ENCODE measurements around the gene PAQR6. TPM values are rescaled to one million over a fixed set of nuclear protein-coding genes. Genes with fewer than 3 reads are reported as not detected.

PAQR6 gene
- total RNA-seq, 1 experiment from 2014 or later, result 0.92 TPM

DNA sequence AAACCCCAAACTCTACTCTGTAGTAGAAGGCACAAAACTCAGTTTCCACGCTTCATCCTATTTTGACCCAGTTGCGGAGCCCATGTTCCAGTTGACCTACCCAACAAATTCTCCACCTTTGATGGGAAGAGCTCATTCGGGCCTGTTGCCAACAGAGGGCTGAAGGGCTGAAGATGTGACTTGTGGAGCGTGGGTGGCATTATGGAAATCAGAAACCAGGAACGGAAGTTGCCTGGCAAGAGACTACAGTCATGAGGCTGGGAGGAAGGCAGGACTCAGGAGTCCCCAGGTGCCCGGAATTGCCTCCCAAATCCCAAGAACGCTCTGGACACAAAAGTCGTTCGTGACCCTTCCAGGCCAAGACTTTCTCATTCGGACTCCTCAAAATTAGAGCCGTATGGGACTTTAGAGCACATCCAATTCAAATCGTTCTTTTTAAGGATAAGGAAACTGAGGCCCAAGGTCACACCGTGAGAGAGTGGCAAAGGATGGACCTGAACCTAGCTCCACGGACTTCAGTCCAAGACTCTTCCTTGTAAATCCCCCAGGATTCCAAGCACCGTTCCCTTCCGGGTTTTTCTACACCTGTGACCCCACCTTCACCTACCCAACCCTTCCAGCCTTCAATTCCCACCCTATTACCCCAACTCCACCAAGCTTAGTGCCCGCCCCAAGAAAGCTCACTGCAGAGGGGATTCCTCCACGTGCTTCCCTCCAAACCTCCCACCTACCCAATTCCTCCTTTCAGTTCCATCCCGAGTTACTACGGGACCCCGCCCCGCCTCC, 34.0 kb upstream of the PAQR6 start:
- ChIA-PET CTCF (no interaction called here), POLR2A (interaction anchor here (0.6 to 1.6 kb wide), 2 partner anchors 11 to 139 kb away, joined by 7 to 12 read pairs; no protein-coding TSS in a partner anchor)
- in situ Hi-C loops (cut with HindIII; ENCODE audit: low pct_unique_long_range_greater_than_20kb, low sequenced_read_pairs) (no loop called here), intact Hi-C loops (cut with micrococcal nuclease; ENCODE audit: unreplicated experiment) (no loop called here)
- Histone ChIP-seq H3K4me1 (ENCODE audit: control insufficient read depth, insufficient read depth, low read length) (peaks cover 14% of the 10 kb centered on the region), H3K27me3 (ENCODE audit: control insufficient read depth, insufficient read depth, low read length) (no peaks in the 10 kb centered on the region), H3K27ac (ENCODE audit: low read length) (peak overlapping the region; percentile 98), H3K4me3 (ENCODE audit: low read depth in 2 of 2, low read length in 2 of 2) (peak overlapping the region; percentile 75 to 92), H3K36me3 (ENCODE audit: control insufficient read depth, insufficient read depth, low read length) (peaks cover 20% of the 10 kb centered on the region), H3K9me3 (ENCODE audit: control insufficient read depth, insufficient read depth, low read depth, low read length) (no peaks in the 10 kb centered on the region)
- TSS peak; percentile 84 for BruUV-seq (replicated peaks)
- TF ChIP-seq, protein P1, sequence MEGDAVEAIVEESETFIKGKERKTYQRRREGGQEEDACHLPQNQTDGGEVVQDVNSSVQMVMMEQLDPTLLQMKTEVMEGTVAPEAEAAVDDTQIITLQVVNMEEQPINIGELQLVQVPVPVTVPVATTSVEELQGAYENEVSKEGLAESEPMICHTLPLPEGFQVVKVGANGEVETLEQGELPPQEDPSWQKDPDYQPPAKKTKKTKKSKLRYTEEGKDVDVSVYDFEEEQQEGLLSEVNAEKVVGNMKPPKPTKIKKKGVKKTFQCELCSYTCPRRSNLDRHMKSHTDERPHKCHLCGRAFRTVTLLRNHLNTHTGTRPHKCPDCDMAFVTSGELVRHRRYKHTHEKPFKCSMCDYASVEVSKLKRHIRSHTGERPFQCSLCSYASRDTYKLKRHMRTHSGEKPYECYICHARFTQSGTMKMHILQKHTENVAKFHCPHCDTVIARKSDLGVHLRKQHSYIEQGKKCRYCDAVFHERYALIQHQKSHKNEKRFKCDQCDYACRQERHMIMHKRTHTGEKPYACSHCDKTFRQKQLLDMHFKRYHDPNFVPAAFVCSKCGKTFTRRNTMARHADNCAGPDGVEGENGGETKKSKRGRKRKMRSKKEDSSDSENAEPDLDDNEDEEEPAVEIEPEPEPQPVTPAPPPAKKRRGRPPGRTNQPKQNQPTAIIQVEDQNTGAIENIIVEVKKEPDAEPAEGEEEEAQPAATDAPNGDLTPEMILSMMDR (IDR thresholded peaks at IDR 0.05), result no peak
- TF ChIP-seq, protein P2, sequence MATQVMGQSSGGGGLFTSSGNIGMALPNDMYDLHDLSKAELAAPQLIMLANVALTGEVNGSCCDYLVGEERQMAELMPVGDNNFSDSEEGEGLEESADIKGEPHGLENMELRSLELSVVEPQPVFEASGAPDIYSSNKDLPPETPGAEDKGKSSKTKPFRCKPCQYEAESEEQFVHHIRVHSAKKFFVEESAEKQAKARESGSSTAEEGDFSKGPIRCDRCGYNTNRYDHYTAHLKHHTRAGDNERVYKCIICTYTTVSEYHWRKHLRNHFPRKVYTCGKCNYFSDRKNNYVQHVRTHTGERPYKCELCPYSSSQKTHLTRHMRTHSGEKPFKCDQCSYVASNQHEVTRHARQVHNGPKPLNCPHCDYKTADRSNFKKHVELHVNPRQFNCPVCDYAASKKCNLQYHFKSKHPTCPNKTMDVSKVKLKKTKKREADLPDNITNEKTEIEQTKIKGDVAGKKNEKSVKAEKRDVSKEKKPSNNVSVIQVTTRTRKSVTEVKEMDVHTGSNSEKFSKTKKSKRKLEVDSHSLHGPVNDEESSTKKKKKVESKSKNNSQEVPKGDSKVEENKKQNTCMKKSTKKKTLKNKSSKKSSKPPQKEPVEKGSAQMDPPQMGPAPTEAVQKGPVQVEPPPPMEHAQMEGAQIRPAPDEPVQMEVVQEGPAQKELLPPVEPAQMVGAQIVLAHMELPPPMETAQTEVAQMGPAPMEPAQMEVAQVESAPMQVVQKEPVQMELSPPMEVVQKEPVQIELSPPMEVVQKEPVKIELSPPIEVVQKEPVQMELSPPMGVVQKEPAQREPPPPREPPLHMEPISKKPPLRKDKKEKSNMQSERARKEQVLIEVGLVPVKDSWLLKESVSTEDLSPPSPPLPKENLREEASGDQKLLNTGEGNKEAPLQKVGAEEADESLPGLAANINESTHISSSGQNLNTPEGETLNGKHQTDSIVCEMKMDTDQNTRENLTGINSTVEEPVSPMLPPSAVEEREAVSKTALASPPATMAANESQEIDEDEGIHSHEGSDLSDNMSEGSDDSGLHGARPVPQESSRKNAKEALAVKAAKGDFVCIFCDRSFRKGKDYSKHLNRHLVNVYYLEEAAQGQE (IDR thresholded peaks at IDR 0.05; ENCODE audit: insufficient read depth in 1 of 2, low read depth in 2 of 2, low read length in 1 of 2), result no peak
- no peak for TF ChIP-seq TCF7L2 (IDR thresholded peaks at IDR 0.05; ENCODE audit: low read depth, low read length)
- no peak for TF ChIP-seq SIN3A (IDR thresholded peaks at IDR 0.05; ENCODE audit: borderline replicate concordance, insufficient read depth, low read depth, low read length)
- TF ChIP-seq POLR2AphosphoS5 (IDR thresholded peaks at IDR 0.05; ENCODE audit: low read depth, low read length), result no peak
- DNase-seq (ENCODE audit: low read depth, low spot score), result no peak
- peak; percentile 48 for ATAC-seq

DNA sequence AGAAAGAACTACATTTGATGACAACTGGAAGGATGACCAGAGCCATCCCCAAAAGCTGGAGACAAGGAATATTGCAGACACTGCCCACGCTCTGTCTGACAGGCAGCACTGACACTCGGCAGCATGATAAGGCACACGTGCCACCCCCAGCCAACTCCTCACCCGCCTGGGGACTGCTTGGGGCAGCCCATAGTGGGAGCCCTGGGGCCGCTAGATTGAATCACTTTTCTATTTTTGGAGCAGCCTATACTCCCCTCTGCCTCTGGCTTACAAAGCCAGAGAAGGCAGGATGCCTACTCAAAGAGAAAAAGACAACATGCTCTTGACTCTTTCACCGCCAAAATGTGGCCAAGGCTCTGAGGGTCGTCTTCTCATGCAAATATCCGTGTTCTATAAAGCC, 33.4 kb upstream of the PAQR6 start:
- Histone ChIP-seq H3K27me3 (ENCODE audit: control insufficient read depth, insufficient read depth, low read length) (no peaks in the 10 kb centered on the region), H3K36me3 (ENCODE audit: control insufficient read depth, insufficient read depth, low read length) (peaks cover 20% of the 10 kb centered on the region), H3K4me1 (ENCODE audit: control insufficient read depth, insufficient read depth, low read length) (peaks cover 14% of the 10 kb centered on the region), H3K27ac (ENCODE audit: low read length) (peak overlapping the region; percentile 98), H3K9me3 (ENCODE audit: control insufficient read depth, insufficient read depth, low read depth, low read length) (no peaks in the 10 kb centered on the region), H3K4me3 (ENCODE audit: low read depth in 2 of 2, low read length in 2 of 2) (peak overlapping the region; percentile 75 to 92)
- no TSS peak for BruUV-seq (replicated peaks)
- intact Hi-C loops (cut with micrococcal nuclease; ENCODE audit: unreplicated experiment) (no loop called here), in situ Hi-C loops (cut with HindIII; ENCODE audit: low pct_unique_long_range_greater_than_20kb, low sequenced_read_pairs) (no loop called here)
- TF ChIP-seq SIN3A (IDR thresholded peaks at IDR 0.05; ENCODE audit: borderline replicate concordance, insufficient read depth, low read depth, low read length) (no peak), TCF7L2 (IDR thresholded peaks at IDR 0.05; ENCODE audit: low read depth, low read length) (no peak), POLR2AphosphoS5 (IDR thresholded peaks at IDR 0.05; ENCODE audit: low read depth, low read length) (no peak)
- TF ChIP-seq, protein P1 (IDR thresholded peaks at IDR 0.05), result no peak
- TF ChIP-seq, protein P2 (IDR thresholded peaks at IDR 0.05; ENCODE audit: insufficient read depth in 1 of 2, low read depth in 2 of 2, low read length in 1 of 2), result no peak
- ATAC-seq, result no peak
- ChIA-PET CTCF (no interaction called here), POLR2A (interaction anchor here (0.6 to 1.6 kb wide), 2 partner anchors 10 to 139 kb away, joined by 7 to 12 read pairs; no protein-coding TSS in a partner anchor)
- no peak for DNase-seq (ENCODE audit: low read depth, low spot score)

Data from Panc1 (cell line).